ENCODE results near the gene ANAPC16. TPM values are rescaled to one million over a fixed set of nuclear protein-coding genes. Genes with fewer than 3 reads are reported as not detected.
"Not testable (repeated sequence)": the region's sequence is repeated elsewhere in the genome, so short reads cannot be mapped to it uniquely, and the experiment has no call there.

ANAPC16 gene
- total RNA-seq, 6 experiments from 2014 or later, result 40.4 to 46.0 (median 40.7) TPM

DNA sequence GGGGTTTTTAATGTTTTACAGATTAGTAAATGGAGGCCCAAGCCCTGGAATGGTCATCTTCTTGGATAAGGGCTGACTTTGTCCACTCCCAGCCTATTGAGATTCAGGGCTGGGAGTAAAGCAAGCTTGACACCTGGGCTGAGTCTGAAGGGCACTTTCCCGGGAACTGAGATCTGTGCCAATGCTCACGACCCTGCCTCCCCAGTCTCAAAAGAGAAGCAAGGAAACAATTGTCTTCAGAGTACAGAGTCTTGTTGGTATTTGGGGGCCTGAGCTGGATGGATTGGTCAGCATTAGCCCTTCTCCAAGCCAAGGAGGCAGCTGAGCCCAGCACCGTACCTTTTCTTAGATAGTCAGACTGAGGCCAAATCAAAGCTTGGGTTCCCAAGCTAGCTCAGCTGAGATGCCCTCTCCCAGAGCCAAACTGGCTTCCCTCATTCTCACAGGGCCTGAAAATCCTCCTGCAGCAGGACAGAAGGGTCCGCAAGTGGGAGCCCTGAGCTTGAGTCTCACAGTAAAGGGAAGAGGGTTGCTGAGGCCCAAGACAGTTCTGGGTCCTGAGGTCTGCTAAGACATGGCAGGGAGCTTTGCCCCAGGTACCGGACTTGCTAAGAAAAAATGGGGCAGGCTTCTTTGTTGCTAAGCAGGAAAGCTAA is 61.7 kb downstream of the ANAPC16 start:
- no peak overlapping the region for H3K27ac Mint-ChIP-seq
- no peak for DNase-seq
- peaks cover 29% of the 10 kb centered on the region for H3K4me1 Mint-ChIP-seq (ENCODE audit: low read depth)
- no peaks in the 10 kb centered on the region for H3K9me3 Mint-ChIP-seq
- peaks cover 3% of the 10 kb centered on the region for H3K27me3 Mint-ChIP-seq (ENCODE audit: insufficient read depth)
- H3K4me3 Mint-ChIP-seq, result no peak overlapping the region
- peaks cover 16% of the 10 kb centered on the region for H3K36me3 Mint-ChIP-seq (ENCODE audit: low read depth)
- TF ChIP-seq CTCF (IDR thresholded peaks at IDR 0.05), result no peak

- no peaks in the 10 kb centered on the region for H3K9me3 Mint-ChIP-seq
- peaks cover 24% of the 10 kb centered on the region for H3K4me1 Mint-ChIP-seq (ENCODE audit: low read depth)
- peaks cover 16% of the 10 kb centered on the region for H3K36me3 Mint-ChIP-seq (ENCODE audit: low read depth)
- DNase-seq, result no peak
- no peak overlapping the region for H3K27ac Mint-ChIP-seq
- H3K27me3 Mint-ChIP-seq (ENCODE audit: insufficient read depth), result peaks cover 3% of the 10 kb centered on the region
- no peak for TF ChIP-seq CTCF (IDR thresholded peaks at IDR 0.05)
- H3K4me3 Mint-ChIP-seq, result no peak overlapping the region
Measured at GRCh38 chr10:72277996-72278667, 62.3 kb downstream of the ANAPC16 start.

GRCh38 chr10:72278668-72279393 is 63.0 kb downstream of the ANAPC16 start:
- DNase-seq, result no peak
- H3K27ac Mint-ChIP-seq, result no peak overlapping the region
- no peaks in the 10 kb centered on the region for H3K9me3 Mint-ChIP-seq
- H3K36me3 Mint-ChIP-seq (ENCODE audit: low read depth), result peaks cover 16% of the 10 kb centered on the region
- TF ChIP-seq CTCF (IDR thresholded peaks at IDR 0.05), result peak; percentile 31
- peaks cover 24% of the 10 kb centered on the region for H3K4me1 Mint-ChIP-seq (ENCODE audit: low read depth)
- peaks cover 3% of the 10 kb centered on the region for H3K27me3 Mint-ChIP-seq (ENCODE audit: insufficient read depth)
- H3K4me3 Mint-ChIP-seq, result no peak overlapping the region

GRCh38 chr10:72279587-72279986 is 63.8 kb downstream of the ANAPC16 start:
- H3K27me3 Mint-ChIP-seq (ENCODE audit: insufficient read depth); H3K27ac Mint-ChIP-seq: not testable (repeated sequence)
- H3K4me1 Mint-ChIP-seq (ENCODE audit: low read depth), result peaks cover 24% of the 10 kb centered on the region

GRCh38 chr10:72283131-72283530 is 67.3 kb downstream of the ANAPC16 start:
- peaks cover 3% of the 10 kb centered on the region; the same call in 1 of the 2 replicates for H3K27me3 Mint-ChIP-seq (ENCODE audit: insufficient read depth)
- no peak overlapping the region for H3K4me3 Mint-ChIP-seq
- no peak for DNase-seq
- no peaks in the 10 kb centered on the region for H3K36me3 Mint-ChIP-seq (ENCODE audit: low read depth)
- no peak for TF ChIP-seq CTCF (IDR thresholded peaks at IDR 0.05)
- no peaks in the 10 kb centered on the region for H3K4me1 Mint-ChIP-seq (ENCODE audit: low read depth)
- no peaks in the 10 kb centered on the region for H3K9me3 Mint-ChIP-seq
- no peak overlapping the region for H3K27ac Mint-ChIP-seq

More at GRCh38 chr10:72279587-72279986, 63.8 kb downstream of the ANAPC16 start:
- H3K9me3 Mint-ChIP-seq, H3K4me3 Mint-ChIP-seq, DNase-seq: not testable (repeated sequence)
- H3K36me3 Mint-ChIP-seq (ENCODE audit: low read depth), result peaks cover 16% of the 10 kb centered on the region

Other genes starting within 250 kb of the ANAPC16 start
- not detected for gene SPOCK2, start 127.5 kb upstream of the ANAPC16 start, total RNA-seq (2021; fragmentation: NEBNext Ultra II Directional; extraction: Animal tissue kit (Norgen Biotek cat#: 25700))
- gene ASCC1, start 264 bp downstream of the ANAPC16 start, total RNA-seq (2021; fragmentation: NEBNext Ultra II Directional; extraction: Animal tissue kit (Norgen Biotek cat#: 25700)), result 10 to 100 TPM; 21.0 to 29.6 (median 25.3) TPM
- gene DDIT4, start 57.9 kb downstream of the ANAPC16 start, total RNA-seq (2021; fragmentation: NEBNext Ultra II Directional; extraction: Animal tissue kit (Norgen Biotek cat#: 25700)), result 10 to 100 TPM; 27.7 to 32.4 (median 30.0) TPM
- 10 to 100 TPM; 36.3 to 42.5 (median 39.0) TPM for gene DNAJB12, start 138.9 kb downstream of the ANAPC16 start, total RNA-seq (2021; fragmentation: NEBNext Ultra II Directional; extraction: Animal tissue kit (Norgen Biotek cat#: 25700))